ENCODE data around the gene REC8. TPM values are rescaled to one million over a fixed set of nuclear protein-coding genes. Genes with fewer than 3 reads are reported as not detected.

Gene REC8
- total and polyA plus RNA-seq, 2 of the 13 experiments (the other 11 are each of a cell fraction or from before 2014, with no cell fraction given), result 3.4 to 14.7 TPM

- no peak for TF ChIP-seq EHMT2 (IDR thresholded peaks at IDR 0.05; ENCODE audit: borderline replicate concordance, low read depth, low read length)
- no peak for TF ChIP-seq GRHL1 (CRISPR knock-in tag; conservative IDR thresholded peaks at IDR 0.05)
Measured at GRCh38 chr14:24213866-24214662, 42.2 kb downstream of the REC8 start (continued).

GRCh38 chr14:24215495-24216344, 43.8 kb downstream of the REC8 start, which contains the start of gene MDP1:
TSS of gene MDP1 (minus strand) at chr14:24216066. CDS start at chr14:24215955, 111 bp downstream.
- Histone ChIP-seq H3K9me3 (ENCODE audit: low read length) (no peaks in the 10 kb centered on the region), H3K27ac (ENCODE audit: extremely low read length, insufficient read depth, low read length) (peak within 1 kb of the TSS; percentile 72), H3K36me3 (replicated peaks in 1 of 2; ENCODE audit: control insufficient read depth in 1 of 2, insufficient read depth in 2 of 2, low read length in 2 of 2) (peaks cover 10 to 18% of the 10 kb centered on the region in 2 experiments; a peak in 4 of 5 replicates), H3K79me2 (ENCODE audit: insufficient read depth, low read length) (peaks cover 17% of the 10 kb centered on the region), H3K4me1 (ENCODE audit: insufficient read depth, low read length) (peaks cover 39% of the 10 kb centered on the region), H4K20me1 (ENCODE audit: insufficient read depth, low read length) (no peaks in the 10 kb centered on the region), H3K4me2 (ENCODE audit: low read depth, low read length) (peak within 1 kb of the TSS; percentile 93), H3K4me3 (replicated peaks in 1 of 3; ENCODE audit: insufficient read depth in 1 of 3, low read depth in 2 of 3, low read length in 3 of 3) (peak within 1 kb of the TSS; percentile 67 to 98 (median 81)), H3K9ac (ENCODE audit: insufficient read depth, low read depth, low read length) (peak within 1 kb of the TSS; percentile 81), H3K27me3 (ENCODE audit: control insufficient read depth in 1 of 2, insufficient read depth in 2 of 2, low read length in 2 of 2) (no peaks in the 10 kb centered on the region; a peak in 1 of 5 replicates), H2AFZ (ENCODE audit: low read length) (peak within 1 kb of the TSS; percentile 55)
- POLR2A ChIA-PET, result interaction anchor here (0.6 to 8.1 kb wide), 32 partner anchors 9 to 1121 kb away, joined by 3 to 230 read pairs (median 6); partner anchors contain the start of genes ACIN1, C14orf119, CIDEB and DCAF11
- ATAC-seq (peak; percentile 81), FAIRE-seq (peak; percentile 82), DNase-seq (ENCODE audit: low spot score) (peak; percentile 95)
- BruUV-seq (replicated peaks), result TSS peak; percentile 32
- intact Hi-C loops (cut with micrococcal nuclease; ENCODE audit: unreplicated experiment) (loop anchor here (1.0 to 2.0 kb wide), 4 partner anchors 17 to 82 kb away; partner anchors contain the start of genes GMPR2, NEDD8, RABGGTA and TINF2), in situ Hi-C loops (cut with HindIII; ENCODE audit: extremely low pct_ligation_motif_present, low pct_unique_long_range_greater_than_20kb) (no loop called here)
- CTCF ChIA-PET (ENCODE audit: low intra/inter-chr PET ratio, low total read pairs), result interaction anchor here (1.3 to 3.1 kb wide), 5 partner anchors 16 to 92 kb away, joined by 7 to 44 read pairs (median 10); partner anchors contain the start of genes CIDEB, GMPR2, NEDD8 and RABGGTA
- WGBS (ENCODE audit: low lambda C conversion rate), result 1% methylated on average over 40 of the region's 40 CpGs
- peak; percentile 97 for TF ChIP-seq ZBTB38 (CRISPR knock-in tag; IDR thresholded peaks at IDR 0.05)
- TF ChIP-seq ZNF550 (CRISPR knock-in tag; IDR thresholded peaks at IDR 0.05; ENCODE audit: borderline replicate concordance), result peak; percentile 73
- peak; percentile 58 to 98; a peak in 2 of 4 replicates for TF ChIP-seq KLF16 (CRISPR knock-in tag; IDR thresholded peaks at IDR 0.05)
- TF ChIP-seq DPF2 (CRISPR knock-in tag; IDR thresholded peaks at IDR 0.05; ENCODE audit: borderline replicate concordance, low read depth), result no peak
- peak; percentile 99 for TF ChIP-seq PTBP1 (IDR thresholded peaks at IDR 0.05; ENCODE audit: low read depth, low read length, poor library complexity, severe bottlenecking)
- TF ChIP-seq KAT8 (CRISPR knock-in tag; IDR thresholded peaks at IDR 0.05), result peak; percentile 98
- TF ChIP-seq TRIM22 (IDR thresholded peaks at IDR 0.05), result no peak
- TF ChIP-seq SRSF9 (IDR thresholded peaks at IDR 0.05; ENCODE audit: borderline replicate concordance, insufficient read depth, low read depth, low read length, poor library complexity, severe bottlenecking), result no peak
- no peak for TF ChIP-seq CEBPZ (IDR thresholded peaks at IDR 0.05; ENCODE audit: low read length)
- peak; percentile 98; the same call in 1 of the 2 replicates for TF ChIP-seq EEA1 (CRISPR knock-in tag; IDR thresholded peaks at IDR 0.05; ENCODE audit: borderline replicate concordance)

All from HepG2 (cell line).